A673 (cell line): ENCODE data around the gene TNIP1.

Source experiments
- CTCF ChIP-seq: fragments of 300-800, 200-600 bp; sonication (generic); conservative IDR thresholded peaks from 2 replicates; pipeline ENCODE4 v1.5.1; 2017; ENCODE audit warnings: low read depth, mild to moderate bottlenecking, antibody characterized with exemption, low read length, moderate library complexity, mixed read lengths
- EZH2 ChIP-seq: fragments of 200-600 bp; sonication (generic); IDR thresholded peaks from 2 replicates; pipeline ENCODE4 v1.6.1; 2017; ENCODE audit warnings: borderline replicate concordance, low read depth, mild to moderate bottlenecking, mixed read lengths, antibody characterized with exemption, low read length; ENCODE audit not compliant: poor library complexity, severe bottlenecking

GRCh38 chr5:151038801-151039238, 42.0 kb downstream of the TNIP1 start:
- TF ChIP-seq CTCF (no peak), EZH2 (no peak)
